Measurements from ENCODE around the gene COL26A1. TPM values are rescaled to one million over a fixed set of nuclear protein-coding genes. Genes with fewer than 3 reads are reported as not detected.

Gene COL26A1
- total and polyA plus RNA-seq, 8 donors = 0.20 to 0.55 (median 0.31) TPM; not detected in 5

GRCh38 chr7:101535351-101535751 is 172.7 kb downstream of the COL26A1 start:
- H3K4me1 ChIP-seq = peaks cover 0 to 17% (median 7%) of the 10 kb centered on the region in 4 donors
- 18 to 44% (median 25%) methylated on average over 6 to 7 of the region's 7 CpGs for WGBS, 5 donors

GRCh38 chr7:101536232-101536631 is 173.6 kb downstream of the COL26A1 start:
- peak in 1 of 2 donors; percentile 40 for DNase-seq
- no peak for TF ChIP-seq EP300 (IDR thresholded peaks at IDR 0.05)
- no peak for TF ChIP-seq CTCF (IDR thresholded peaks at IDR 0.05)
- no peak for TF ChIP-seq POLR2A (IDR thresholded peaks at IDR 0.05)
- no peak for TF ChIP-seq POLR2AphosphoS5 (IDR thresholded peaks at IDR 0.05)
- Histone ChIP-seq H3K9me3 (no peaks in the 10 kb centered on the region), H3K36me3 (no peaks in the 10 kb centered on the region), H3K4me1 (peaks cover 0 to 17% (median 7%) of the 10 kb centered on the region in 4 donors), H3K27me3 (peaks cover 0 to 20% (median 0%) of the 10 kb centered on the region in 3 donors), H3K27ac (no peak overlapping the region), H3K4me3 (no peak overlapping the region)
- intact Hi-C loops (cut with DNase I; ENCODE audit: low total_unique reads) = no loop called here
- 29 to 70% (median 35%) methylated on average over 3 to 6 of the region's 6 CpGs for WGBS, 5 donors

More at GRCh38 chr7:101535351-101535751, 172.7 kb downstream of the COL26A1 start:
- Histone ChIP-seq H3K27me3 (peaks cover 0 to 20% (median 0%) of the 10 kb centered on the region in 3 donors), H3K4me3 (no peak overlapping the region), H3K36me3 (no peaks in the 10 kb centered on the region), H3K27ac (no peak overlapping the region), H3K9me3 (no peaks in the 10 kb centered on the region)
- no peak for TF ChIP-seq POLR2A (IDR thresholded peaks at IDR 0.05)
- no peak for TF ChIP-seq CTCF (IDR thresholded peaks at IDR 0.05)
- no peak for TF ChIP-seq EP300 (IDR thresholded peaks at IDR 0.05)
- no peak for TF ChIP-seq POLR2AphosphoS5 (IDR thresholded peaks at IDR 0.05)
- intact Hi-C loops (cut with DNase I; ENCODE audit: low total_unique reads) = no loop called here
- peak in 1 of 2 donors; percentile 60 for DNase-seq

- Histone ChIP-seq H3K36me3 (no peaks in the 10 kb centered on the region), H3K4me1 (peaks cover 0 to 17% (median 7%) of the 10 kb centered on the region in 4 donors), H3K4me3 (no peak overlapping the region), H3K27me3 (peaks cover 0 to 20% (median 0%) of the 10 kb centered on the region in 3 donors), H3K9me3 (no peaks in the 10 kb centered on the region), H3K27ac (no peak overlapping the region)
- 85 to 96% (median 88%) methylated on average over 3 to 4 of the region's 4 CpGs for WGBS, 5 donors
- no peak for DNase-seq
- TF ChIP-seq EP300 (IDR thresholded peaks at IDR 0.05) (no peak), POLR2A (IDR thresholded peaks at IDR 0.05) (no peak), CTCF (IDR thresholded peaks at IDR 0.05) (no peak), POLR2AphosphoS5 (IDR thresholded peaks at IDR 0.05) (no peak)
- intact Hi-C loops (cut with DNase I; ENCODE audit: low total_unique reads) = no loop called here
These were observed 174.0 kb downstream of the COL26A1 start for GRCh38 chr7:101536668-101537067.

- intact Hi-C loops (cut with DNase I; ENCODE audit: low total_unique reads) = no loop called here
- WGBS, 5 donors = 51 to 68% (median 57%) methylated on average over 4 to 8 of the region's 8 CpGs
- Histone ChIP-seq H3K27me3 (peaks cover 0 to 20% (median 0%) of the 10 kb centered on the region in 3 donors), H3K4me1 (peaks cover 0 to 17% (median 7%) of the 10 kb centered on the region in 4 donors), H3K4me3 (no peak overlapping the region), H3K36me3 (no peaks in the 10 kb centered on the region), H3K27ac (no peak overlapping the region), H3K9me3 (no peaks in the 10 kb centered on the region)
- no peak for DNase-seq
- TF ChIP-seq POLR2AphosphoS5 (IDR thresholded peaks at IDR 0.05) = no peak
- no peak for TF ChIP-seq CTCF (IDR thresholded peaks at IDR 0.05)
- TF ChIP-seq POLR2A (IDR thresholded peaks at IDR 0.05) = no peak
- no peak for TF ChIP-seq EP300 (IDR thresholded peaks at IDR 0.05)
These were observed 174.5 kb downstream of the COL26A1 start for GRCh38 chr7:101537205-101537604.

Data from stomach (tissue), 9 donors.